Nephron (organoid): Measurements from ENCODE around the gene ANGPT4.

Source experiments
- H3K27ac Mint-ChIP-seq, 3 experiments: 2 replicates each; pipeline ENCODE4 v1.8.0; 2020; ENCODE audit warnings: mixed read lengths in 3 of 3, mild to moderate bottlenecking in 2 of 3, moderate library complexity in 1 of 3
- H3K27me3 Mint-ChIP-seq: 2 replicates; pipeline ENCODE4 v1.8.0; 2021; ENCODE audit warnings: low read depth, mild to moderate bottlenecking, moderate library complexity, mixed read lengths
- H3K36me3 Mint-ChIP-seq: 2 replicates; pipeline ENCODE4 v1.8.0; 2020; ENCODE audit warnings: low read depth, mixed read lengths
- H3K4me1 Mint-ChIP-seq: 2 replicates; pipeline ENCODE4 v1.8.0; 2020; ENCODE audit warnings: mixed read lengths
- H3K4me3 Mint-ChIP-seq, 3 experiments: 2 replicates each; pipeline ENCODE4 v1.8.0; 2020; ENCODE audit warnings: mild to moderate bottlenecking in 3 of 3, mixed read lengths in 3 of 3, moderate library complexity in 2 of 3
- H3K9me3 Mint-ChIP-seq: 2 replicates; pipeline ENCODE4 v1.8.0; 2020; ENCODE audit warnings: mixed read lengths
- TF ChIP-seq, protein P1 (sequence below), 3 experiments: fragments of 200-600 bp; sonication (generic); IDR thresholded peaks; one replicate each; pipeline ENCODE4 v1.5.0; 2021; ENCODE audit warnings: antibody characterized with exemption in 3 of 3; ENCODE audit not compliant: unreplicated experiment in 3 of 3

Gene ANGPT4

GRCh38 chr20:842547-842940 lies 73.6 kb downstream of the ANGPT4 start:
- Mint-ChIP-seq H3K27ac (no peak overlapping the region), H3K4me3 (peak overlapping the region in 2 of 3 experiments; percentile 25 to 46), H3K4me1 (peaks cover 31% of the 10 kb centered on the region), H3K36me3 (no peaks in the 10 kb centered on the region), H3K27me3 (peaks cover 70% of the 10 kb centered on the region), H3K9me3 (peaks cover 1% of the 10 kb centered on the region)
- TF ChIP-seq, protein P1, sequence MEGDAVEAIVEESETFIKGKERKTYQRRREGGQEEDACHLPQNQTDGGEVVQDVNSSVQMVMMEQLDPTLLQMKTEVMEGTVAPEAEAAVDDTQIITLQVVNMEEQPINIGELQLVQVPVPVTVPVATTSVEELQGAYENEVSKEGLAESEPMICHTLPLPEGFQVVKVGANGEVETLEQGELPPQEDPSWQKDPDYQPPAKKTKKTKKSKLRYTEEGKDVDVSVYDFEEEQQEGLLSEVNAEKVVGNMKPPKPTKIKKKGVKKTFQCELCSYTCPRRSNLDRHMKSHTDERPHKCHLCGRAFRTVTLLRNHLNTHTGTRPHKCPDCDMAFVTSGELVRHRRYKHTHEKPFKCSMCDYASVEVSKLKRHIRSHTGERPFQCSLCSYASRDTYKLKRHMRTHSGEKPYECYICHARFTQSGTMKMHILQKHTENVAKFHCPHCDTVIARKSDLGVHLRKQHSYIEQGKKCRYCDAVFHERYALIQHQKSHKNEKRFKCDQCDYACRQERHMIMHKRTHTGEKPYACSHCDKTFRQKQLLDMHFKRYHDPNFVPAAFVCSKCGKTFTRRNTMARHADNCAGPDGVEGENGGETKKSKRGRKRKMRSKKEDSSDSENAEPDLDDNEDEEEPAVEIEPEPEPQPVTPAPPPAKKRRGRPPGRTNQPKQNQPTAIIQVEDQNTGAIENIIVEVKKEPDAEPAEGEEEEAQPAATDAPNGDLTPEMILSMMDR (IDR thresholded peaks at IDR 0.05; ENCODE audit: unreplicated experiment in 3 of 3) = no peak

GRCh38 chr20:841568-842546 lies 74.3 kb downstream of the ANGPT4 start:
- peaks cover 73% of the 10 kb centered on the region for H3K27me3 Mint-ChIP-seq
- H3K27ac Mint-ChIP-seq = no peak overlapping the region
- peak overlapping the region; percentile 68 to 77 (median 75) for H3K4me3 Mint-ChIP-seq
- TF ChIP-seq, protein P1 (IDR thresholded peaks at IDR 0.05; ENCODE audit: unreplicated experiment in 3 of 3) = no peak
- peaks cover 28% of the 10 kb centered on the region for H3K4me1 Mint-ChIP-seq
- no peaks in the 10 kb centered on the region for H3K36me3 Mint-ChIP-seq
- H3K9me3 Mint-ChIP-seq = peaks cover 4% of the 10 kb centered on the region

DNA sequence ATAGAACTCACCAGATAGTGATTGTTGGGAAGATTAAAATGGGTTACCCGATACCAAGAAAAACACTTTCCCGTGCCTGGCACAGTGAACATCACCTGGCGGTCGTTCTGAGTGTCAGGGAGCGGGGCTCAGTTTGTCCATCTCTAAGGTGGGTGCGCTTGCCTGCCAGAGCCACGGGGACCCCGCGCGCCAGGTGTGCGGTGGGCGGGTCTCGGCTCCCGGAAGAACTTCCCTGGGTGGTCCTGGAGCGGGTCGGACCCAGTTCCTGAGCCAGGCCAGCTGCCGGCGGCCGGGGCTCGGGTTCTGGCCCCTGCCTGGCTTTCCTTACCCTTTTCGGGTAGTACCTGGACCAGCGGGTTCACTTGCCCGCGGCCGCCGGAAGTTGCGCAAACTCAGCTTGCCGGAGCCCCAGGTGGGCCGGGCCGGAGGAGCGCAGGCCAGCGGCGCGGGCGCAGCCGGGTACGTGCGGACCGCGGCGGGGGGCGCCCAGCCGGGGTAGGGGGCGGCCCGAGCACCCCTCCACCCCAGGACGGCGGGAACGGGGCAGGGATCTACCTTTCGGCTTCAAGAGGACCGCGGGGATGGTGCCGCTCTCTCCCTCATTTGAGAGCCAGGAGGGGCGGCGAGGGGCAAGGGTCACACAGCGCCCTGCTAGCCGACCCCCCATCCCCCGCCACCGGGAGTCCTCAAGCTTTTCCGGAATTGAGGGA lies 75.1 kb downstream of the ANGPT4 start:
- H3K9me3 Mint-ChIP-seq = peaks cover 4% of the 10 kb centered on the region
- H3K27me3 Mint-ChIP-seq = peaks cover 67% of the 10 kb centered on the region
- H3K27ac Mint-ChIP-seq = no peak overlapping the region
- TF ChIP-seq, protein P1 (IDR thresholded peaks at IDR 0.05; ENCODE audit: unreplicated experiment in 3 of 3) = no peak
- peak overlapping the region; percentile 75 to 77 (median 75) for H3K4me3 Mint-ChIP-seq
- no peaks in the 10 kb centered on the region for H3K36me3 Mint-ChIP-seq
- H3K4me1 Mint-ChIP-seq = peaks cover 27% of the 10 kb centered on the region

- Mint-ChIP-seq H3K27ac (no peak overlapping the region), H3K4me3 (peak overlapping the region; percentile 73 to 77 (median 75)), H3K4me1 (peaks cover 27% of the 10 kb centered on the region), H3K36me3 (no peaks in the 10 kb centered on the region), H3K27me3 (peaks cover 61% of the 10 kb centered on the region), H3K9me3 (peaks cover 4% of the 10 kb centered on the region)
- TF ChIP-seq, protein P1 (IDR thresholded peaks at IDR 0.05; ENCODE audit: unreplicated experiment in 3 of 3) = no peak
Measured at GRCh38 chr20:840503-840857, 75.7 kb downstream of the ANGPT4 start.

DNA sequence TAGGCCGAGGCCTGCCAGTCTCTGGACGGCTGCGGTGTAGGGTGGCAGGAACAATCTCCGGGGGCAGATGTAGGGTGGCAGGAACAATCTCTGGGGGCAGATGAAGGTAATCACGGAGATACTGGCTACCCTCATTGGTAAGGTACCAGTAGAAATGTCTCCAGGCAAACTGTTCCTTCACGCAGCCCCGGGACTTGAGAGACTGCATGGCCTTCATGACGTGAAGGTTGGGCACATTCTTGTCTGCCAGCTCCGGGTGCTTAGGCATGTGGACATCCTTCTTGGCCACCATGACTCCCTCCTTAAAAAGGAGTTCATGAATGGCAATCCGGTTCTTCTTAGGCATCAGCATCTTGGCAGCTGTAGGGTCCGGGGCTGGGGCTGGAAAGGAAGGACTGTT lies 76.5 kb downstream of the ANGPT4 start:
- peaks cover 35% of the 10 kb centered on the region for H3K4me1 Mint-ChIP-seq
- H3K4me3 Mint-ChIP-seq = peak overlapping the region in 1 of 3 experiments; percentile 43
- H3K27me3 Mint-ChIP-seq = peaks cover 57% of the 10 kb centered on the region
- no peak overlapping the region for H3K27ac Mint-ChIP-seq
- TF ChIP-seq, protein P1 (IDR thresholded peaks at IDR 0.05; ENCODE audit: unreplicated experiment in 3 of 3) = no peak
- no peaks in the 10 kb centered on the region for H3K36me3 Mint-ChIP-seq
- H3K9me3 Mint-ChIP-seq = peaks cover 4% of the 10 kb centered on the region
